NK-92 treated with Interleukin-12 subunit alpha and Interleukin-12 subunit beta, amount 100 ng/mL, for 24 hours (cell line): ENCODE data around the gene AP1B1.

Experiments
- DNase-seq: peaks from one replicate; lab custom pipeline; 2025; lab: John Stamatoyannopoulos, UW

The AP1B1 gene

GRCh38 chr22:29313126-29313575 lies 75.2 kb downstream of the AP1B1 start:
- DNase-seq: no peak

- DNase-seq: no peak
Observed at GRCh38 chr22:29312218-29313125, 75.9 kb downstream of the AP1B1 start.

GRCh38 chr22:29311464-29312217 lies 76.7 kb downstream of the AP1B1 start:
- DNase-seq: no peak

GRCh38 chr22:29310863-29311339 lies 77.5 kb downstream of the AP1B1 start:
- no peak for DNase-seq

- DNase-seq: no peak
Observed at GRCh38 chr22:29310065-29310862, 78.1 kb downstream of the AP1B1 start.

- no peak for DNase-seq
Observed at GRCh38 chr22:29309332-29310064, 78.9 kb downstream of the AP1B1 start.

- DNase-seq: no peak
Observed at GRCh38 chr22:29308791-29309262, 79.5 kb downstream of the AP1B1 start.

GRCh38 chr22:29308148-29308790 lies 80.1 kb downstream of the AP1B1 start:
- no peak for DNase-seq

GRCh38 chr22:29307596-29308147 lies 80.7 kb downstream of the AP1B1 start:
- no peak for DNase-seq

GRCh38 chr22:29306835-29307595 lies 81.4 kb downstream of the AP1B1 start:
- no peak for DNase-seq

GRCh38 chr22:29306175-29306834 lies 82.1 kb downstream of the AP1B1 start, which contains the start of gene GAS2L1:
TSS of gene GAS2L1 (plus strand) at chr22:29306650. CDS start at chr22:29308106, 1,456 bp downstream.
- no peak for DNase-seq

- DNase-seq: no peak
Observed at GRCh38 chr22:29305836-29306174, 82.6 kb downstream of the AP1B1 start.

- no peak for DNase-seq
Observed at GRCh38 chr22:29302681-29303465, 85.5 kb downstream of the AP1B1 start.

- no peak for DNase-seq
Observed at GRCh38 chr22:29302402-29302680, 86.0 kb downstream of the AP1B1 start.

- DNase-seq: no peak
Observed at GRCh38 chr22:29301716-29302401, 86.5 kb downstream of the AP1B1 start.

GRCh38 chr22:29300807-29301601 lies 87.4 kb downstream of the AP1B1 start:
- DNase-seq: no peak

GRCh38 chr22:29300467-29300806 lies 87.9 kb downstream of the AP1B1 start:
- no peak for DNase-seq
